ENCODE results near the gene B4GALT7. TPM values are rescaled to one million over a fixed set of nuclear protein-coding genes. Genes with fewer than 3 reads are reported as not detected.
"Not testable (repeated sequence)": the region's sequence is repeated elsewhere in the genome, so short reads cannot be mapped to it uniquely, and the experiment has no call there.

B4GALT7 gene
- total and polyA plus RNA-seq, 4 donors, result 8.1 to 19.7 (median 15.6) TPM

DNA sequence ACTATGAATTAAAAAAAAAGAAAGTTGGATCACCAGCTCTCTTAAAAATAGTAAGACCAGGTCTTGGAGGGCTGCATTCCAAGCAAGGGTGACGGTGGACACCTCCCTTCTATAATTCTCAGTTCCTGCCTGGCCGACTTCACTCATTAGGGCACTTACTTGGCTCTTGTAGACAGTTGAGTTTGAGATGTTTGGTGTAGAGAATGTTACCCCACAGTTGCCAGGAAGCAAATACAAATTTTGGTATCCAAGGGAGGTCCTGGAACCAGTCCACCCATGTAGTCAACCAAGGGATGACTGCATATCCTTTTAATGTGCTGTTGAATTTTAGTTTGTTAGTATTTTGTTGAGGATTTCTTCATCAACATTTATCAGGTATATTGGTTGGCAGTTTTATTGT is 20.6 kb downstream of the B4GALT7 start:
- H3K36me3 ChIP-seq (ENCODE audit: control insufficient read depth in 4 of 4, insufficient read depth in 3 of 4, low read depth in 1 of 4, low read length in 3 of 4), result peaks cover 0 to 15% (median 5%) of the 10 kb centered on the region in 4 donors
- TF ChIP-seq HNF4G (IDR thresholded peaks at IDR 0.05) (no peak), RXRA (IDR thresholded peaks at IDR 0.05) (no peak), RAD21 (IDR thresholded peaks at IDR 0.05) (no peak)
- TF ChIP-seq, protein P1, sequence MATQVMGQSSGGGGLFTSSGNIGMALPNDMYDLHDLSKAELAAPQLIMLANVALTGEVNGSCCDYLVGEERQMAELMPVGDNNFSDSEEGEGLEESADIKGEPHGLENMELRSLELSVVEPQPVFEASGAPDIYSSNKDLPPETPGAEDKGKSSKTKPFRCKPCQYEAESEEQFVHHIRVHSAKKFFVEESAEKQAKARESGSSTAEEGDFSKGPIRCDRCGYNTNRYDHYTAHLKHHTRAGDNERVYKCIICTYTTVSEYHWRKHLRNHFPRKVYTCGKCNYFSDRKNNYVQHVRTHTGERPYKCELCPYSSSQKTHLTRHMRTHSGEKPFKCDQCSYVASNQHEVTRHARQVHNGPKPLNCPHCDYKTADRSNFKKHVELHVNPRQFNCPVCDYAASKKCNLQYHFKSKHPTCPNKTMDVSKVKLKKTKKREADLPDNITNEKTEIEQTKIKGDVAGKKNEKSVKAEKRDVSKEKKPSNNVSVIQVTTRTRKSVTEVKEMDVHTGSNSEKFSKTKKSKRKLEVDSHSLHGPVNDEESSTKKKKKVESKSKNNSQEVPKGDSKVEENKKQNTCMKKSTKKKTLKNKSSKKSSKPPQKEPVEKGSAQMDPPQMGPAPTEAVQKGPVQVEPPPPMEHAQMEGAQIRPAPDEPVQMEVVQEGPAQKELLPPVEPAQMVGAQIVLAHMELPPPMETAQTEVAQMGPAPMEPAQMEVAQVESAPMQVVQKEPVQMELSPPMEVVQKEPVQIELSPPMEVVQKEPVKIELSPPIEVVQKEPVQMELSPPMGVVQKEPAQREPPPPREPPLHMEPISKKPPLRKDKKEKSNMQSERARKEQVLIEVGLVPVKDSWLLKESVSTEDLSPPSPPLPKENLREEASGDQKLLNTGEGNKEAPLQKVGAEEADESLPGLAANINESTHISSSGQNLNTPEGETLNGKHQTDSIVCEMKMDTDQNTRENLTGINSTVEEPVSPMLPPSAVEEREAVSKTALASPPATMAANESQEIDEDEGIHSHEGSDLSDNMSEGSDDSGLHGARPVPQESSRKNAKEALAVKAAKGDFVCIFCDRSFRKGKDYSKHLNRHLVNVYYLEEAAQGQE (IDR thresholded peaks at IDR 0.05), result no peak
- TF ChIP-seq, protein P2, sequence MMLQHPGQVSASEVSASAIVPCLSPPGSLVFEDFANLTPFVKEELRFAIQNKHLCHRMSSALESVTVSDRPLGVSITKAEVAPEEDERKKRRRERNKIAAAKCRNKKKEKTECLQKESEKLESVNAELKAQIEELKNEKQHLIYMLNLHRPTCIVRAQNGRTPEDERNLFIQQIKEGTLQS (IDR thresholded peaks at IDR 0.05), result no peak
- no peak overlapping the region for H3K27ac ChIP-seq (ENCODE audit: low read depth in 1 of 2, low read length in 2 of 2)
- no peak overlapping the region for H3K4me3 ChIP-seq (ENCODE audit: low read depth in 1 of 3, low read length in 3 of 3)
- no peak for DNase-seq (ENCODE audit: low spot score)
- no peaks in the 10 kb centered on the region for H3K4me1 ChIP-seq (ENCODE audit: control insufficient read depth in 4 of 4, insufficient read depth in 4 of 4, low read length in 3 of 4)
- no peaks in the 10 kb centered on the region for H3K9me3 ChIP-seq (ENCODE audit: control insufficient read depth in 4 of 4, low read length in 3 of 4)
- WGBS, result over 99% methylated on average over 2 of the region's 2 CpGs
- H3K9ac ChIP-seq (ENCODE audit: low read depth in 1 of 2, low read length in 2 of 2), result no peak overlapping the region
- no peaks in the 10 kb centered on the region for H3K27me3 ChIP-seq (ENCODE audit: control insufficient read depth in 4 of 4, insufficient read depth in 4 of 4, low read length in 3 of 4)

DNA sequence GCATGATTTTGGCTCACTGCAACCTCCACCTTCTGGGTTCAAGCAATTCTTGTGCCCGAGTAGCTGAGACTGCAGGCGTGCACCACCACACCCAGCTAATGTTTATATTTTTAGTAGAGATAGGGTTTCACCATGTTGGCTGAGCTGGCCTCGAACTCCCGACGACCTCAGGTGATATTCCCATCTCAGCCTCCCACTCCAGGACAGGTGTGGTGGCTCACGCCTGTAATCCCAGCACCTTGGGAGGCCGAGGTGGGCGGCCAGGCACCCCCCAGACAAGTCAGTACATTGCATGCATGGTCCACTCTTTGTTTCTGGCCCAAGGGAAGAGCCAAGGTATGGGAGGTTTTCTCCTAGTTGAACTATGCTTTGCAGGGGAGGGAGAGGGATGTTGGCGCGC is 24.2 kb downstream of the B4GALT7 start:
- H3K9me3 ChIP-seq (ENCODE audit: control insufficient read depth in 4 of 4, low read length in 3 of 4); H3K4me3 ChIP-seq (ENCODE audit: low read depth in 1 of 3, low read length in 3 of 3); H3K36me3 ChIP-seq (ENCODE audit: control insufficient read depth in 4 of 4, insufficient read depth in 3 of 4, low read depth in 1 of 4, low read length in 3 of 4); H3K9ac ChIP-seq (ENCODE audit: low read depth in 1 of 2, low read length in 2 of 2); H3K27me3 ChIP-seq (ENCODE audit: control insufficient read depth in 4 of 4, insufficient read depth in 4 of 4, low read length in 3 of 4); DNase-seq (ENCODE audit: low spot score); H3K27ac ChIP-seq (ENCODE audit: low read depth in 1 of 2, low read length in 2 of 2); H3K4me1 ChIP-seq (ENCODE audit: control insufficient read depth in 4 of 4, insufficient read depth in 4 of 4, low read length in 3 of 4): not testable (repeated sequence)
- 95% methylated on average over 10 of the region's 10 CpGs for WGBS

DNA sequence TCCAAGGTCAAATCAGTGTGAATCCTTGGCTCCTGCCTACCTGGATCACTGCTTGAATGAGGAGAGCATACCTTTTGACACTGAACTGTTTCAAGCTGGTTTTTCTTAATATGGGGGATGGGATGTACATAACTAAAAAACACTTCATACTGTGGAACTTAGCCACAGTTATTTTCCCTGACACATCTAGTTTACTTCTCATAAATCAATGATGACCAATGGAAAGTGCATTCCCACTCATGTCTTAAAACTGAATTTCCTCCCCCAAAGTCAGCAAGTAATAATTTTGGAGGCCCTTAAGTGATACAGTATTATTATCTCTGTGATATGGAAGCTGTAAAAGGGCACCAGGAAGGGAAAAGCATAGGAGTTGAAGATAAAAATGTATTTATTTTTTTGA is 30.3 kb downstream of the B4GALT7 start:
- not testable (repeated sequence) for H3K4me1 ChIP-seq (ENCODE audit: control insufficient read depth in 4 of 4, insufficient read depth in 4 of 4, low read length in 3 of 4); H3K9me3 ChIP-seq (ENCODE audit: control insufficient read depth in 4 of 4, low read length in 3 of 4); H3K4me3 ChIP-seq (ENCODE audit: low read depth in 1 of 3, low read length in 3 of 3); H3K9ac ChIP-seq (ENCODE audit: low read depth in 1 of 2, low read length in 2 of 2); DNase-seq (ENCODE audit: low spot score); H3K27me3 ChIP-seq (ENCODE audit: control insufficient read depth in 4 of 4, insufficient read depth in 4 of 4, low read length in 3 of 4); H3K27ac ChIP-seq (ENCODE audit: low read depth in 1 of 2, low read length in 2 of 2); H3K36me3 ChIP-seq (ENCODE audit: control insufficient read depth in 4 of 4, insufficient read depth in 3 of 4, low read depth in 1 of 4, low read length in 3 of 4)

DNA sequence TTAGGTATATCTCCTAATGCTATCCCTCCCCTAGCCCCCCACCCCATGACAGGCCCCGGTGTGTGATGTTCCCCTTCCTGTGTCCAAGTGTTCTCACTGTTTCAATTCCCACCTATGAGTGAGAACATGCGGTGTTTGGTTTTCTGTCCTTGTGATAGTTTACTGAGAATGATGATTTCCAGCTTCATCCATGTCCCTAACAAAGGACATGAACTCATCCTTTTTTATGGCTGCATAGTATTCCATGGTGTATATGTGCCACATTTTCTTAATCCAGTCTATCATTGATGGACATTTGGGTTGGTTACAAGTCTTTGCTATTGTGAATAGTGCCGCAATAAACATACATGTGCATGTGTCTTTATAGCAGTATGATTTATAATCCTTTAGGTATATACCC is 35.0 kb downstream of the B4GALT7 start:
- H3K9me3 ChIP-seq (ENCODE audit: control insufficient read depth in 4 of 4, low read length in 3 of 4); H3K27ac ChIP-seq (ENCODE audit: low read depth in 1 of 2, low read length in 2 of 2); H3K36me3 ChIP-seq (ENCODE audit: control insufficient read depth in 4 of 4, insufficient read depth in 3 of 4, low read depth in 1 of 4, low read length in 3 of 4); DNase-seq (ENCODE audit: low spot score); H3K9ac ChIP-seq (ENCODE audit: low read depth in 1 of 2, low read length in 2 of 2); H3K4me1 ChIP-seq (ENCODE audit: control insufficient read depth in 4 of 4, insufficient read depth in 4 of 4, low read length in 3 of 4); H3K4me3 ChIP-seq (ENCODE audit: low read depth in 1 of 3, low read length in 3 of 3); H3K27me3 ChIP-seq (ENCODE audit: control insufficient read depth in 4 of 4, insufficient read depth in 4 of 4, low read length in 3 of 4): not testable (repeated sequence)
- 99% methylated on average over 3 of the region's 3 CpGs for WGBS

DNA sequence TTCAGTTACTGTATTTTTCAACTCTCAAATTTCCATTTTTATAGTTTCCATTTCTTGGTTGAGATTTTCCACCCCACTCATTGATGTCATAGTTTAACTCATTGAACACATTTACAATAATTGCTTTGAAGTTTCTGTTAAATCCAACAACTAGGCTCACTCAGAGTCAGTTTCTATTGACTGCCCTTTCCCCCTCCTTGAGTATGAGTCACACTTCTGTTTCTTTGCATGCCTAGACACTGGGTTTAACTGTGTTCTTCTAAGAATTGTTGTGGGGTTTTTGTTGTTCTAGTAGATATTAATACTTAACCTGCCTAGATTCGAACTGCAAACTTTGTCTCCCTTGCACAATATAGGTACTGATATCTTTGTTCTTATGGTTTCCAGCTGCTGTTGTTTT is 45.5 kb downstream of the B4GALT7 start:
- H3K27ac ChIP-seq (ENCODE audit: low read depth in 1 of 2, low read length in 2 of 2); H3K36me3 ChIP-seq (ENCODE audit: control insufficient read depth in 4 of 4, insufficient read depth in 3 of 4, low read depth in 1 of 4, low read length in 3 of 4); DNase-seq (ENCODE audit: low spot score); H3K9ac ChIP-seq (ENCODE audit: low read depth in 1 of 2, low read length in 2 of 2); H3K27me3 ChIP-seq (ENCODE audit: control insufficient read depth in 4 of 4, insufficient read depth in 4 of 4, low read length in 3 of 4); H3K4me1 ChIP-seq (ENCODE audit: control insufficient read depth in 4 of 4, insufficient read depth in 4 of 4, low read length in 3 of 4); H3K9me3 ChIP-seq (ENCODE audit: control insufficient read depth in 4 of 4, low read length in 3 of 4); H3K4me3 ChIP-seq (ENCODE audit: low read depth in 1 of 3, low read length in 3 of 3): not testable (repeated sequence)
- WGBS, result no CpG with 5 or more reads among the region's 1 CpG

DNA sequence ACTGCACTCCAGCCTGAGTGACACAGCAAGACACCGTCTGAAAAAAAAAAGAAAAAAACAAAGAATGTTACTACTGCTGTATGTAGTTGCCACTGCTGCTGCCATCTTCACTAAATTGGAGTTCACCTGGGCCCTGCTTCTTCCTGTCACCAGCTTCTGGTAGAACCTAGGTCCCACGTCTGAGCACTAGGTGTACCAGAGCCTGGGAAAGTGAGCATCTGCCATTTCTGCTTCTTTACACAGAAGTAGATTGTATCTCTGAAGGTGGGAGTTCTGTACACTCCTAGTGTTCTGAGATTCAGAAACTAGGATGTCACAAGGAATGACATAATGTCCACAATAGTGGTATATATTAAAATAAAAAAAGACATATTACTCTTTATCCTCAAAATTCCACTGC is 51.3 kb downstream of the B4GALT7 start:
- H3K4me1 ChIP-seq (ENCODE audit: control insufficient read depth in 4 of 4, insufficient read depth in 4 of 4, low read length in 3 of 4); H3K27me3 ChIP-seq (ENCODE audit: control insufficient read depth in 4 of 4, insufficient read depth in 4 of 4, low read length in 3 of 4); H3K36me3 ChIP-seq (ENCODE audit: control insufficient read depth in 4 of 4, insufficient read depth in 3 of 4, low read depth in 1 of 4, low read length in 3 of 4); DNase-seq (ENCODE audit: low spot score); H3K4me3 ChIP-seq (ENCODE audit: low read depth in 1 of 3, low read length in 3 of 3); H3K27ac ChIP-seq (ENCODE audit: low read depth in 1 of 2, low read length in 2 of 2); H3K9me3 ChIP-seq (ENCODE audit: control insufficient read depth in 4 of 4, low read length in 3 of 4); H3K9ac ChIP-seq (ENCODE audit: low read depth in 1 of 2, low read length in 2 of 2): not testable (repeated sequence)
- 92% methylated on average over 2 of the region's 2 CpGs for WGBS

Data from liver (tissue), 9 donors.